GM21526 (cell line): ENCODE results near the gene FBXO31.
"Not testable (repeated sequence)": the region's sequence is repeated elsewhere in the genome, so short reads cannot be mapped to it uniquely, and the experiment has no call there.

Experiments
- ATAC-seq: cut with Tn5 transposase; IDR thresholded peaks from one replicate; pipeline ENCODE4 v1.9.1; 2021; ENCODE audit warnings: moderate library complexity; ENCODE audit not compliant: unreplicated experiment, low FRiP score

FBXO31 gene

DNA sequence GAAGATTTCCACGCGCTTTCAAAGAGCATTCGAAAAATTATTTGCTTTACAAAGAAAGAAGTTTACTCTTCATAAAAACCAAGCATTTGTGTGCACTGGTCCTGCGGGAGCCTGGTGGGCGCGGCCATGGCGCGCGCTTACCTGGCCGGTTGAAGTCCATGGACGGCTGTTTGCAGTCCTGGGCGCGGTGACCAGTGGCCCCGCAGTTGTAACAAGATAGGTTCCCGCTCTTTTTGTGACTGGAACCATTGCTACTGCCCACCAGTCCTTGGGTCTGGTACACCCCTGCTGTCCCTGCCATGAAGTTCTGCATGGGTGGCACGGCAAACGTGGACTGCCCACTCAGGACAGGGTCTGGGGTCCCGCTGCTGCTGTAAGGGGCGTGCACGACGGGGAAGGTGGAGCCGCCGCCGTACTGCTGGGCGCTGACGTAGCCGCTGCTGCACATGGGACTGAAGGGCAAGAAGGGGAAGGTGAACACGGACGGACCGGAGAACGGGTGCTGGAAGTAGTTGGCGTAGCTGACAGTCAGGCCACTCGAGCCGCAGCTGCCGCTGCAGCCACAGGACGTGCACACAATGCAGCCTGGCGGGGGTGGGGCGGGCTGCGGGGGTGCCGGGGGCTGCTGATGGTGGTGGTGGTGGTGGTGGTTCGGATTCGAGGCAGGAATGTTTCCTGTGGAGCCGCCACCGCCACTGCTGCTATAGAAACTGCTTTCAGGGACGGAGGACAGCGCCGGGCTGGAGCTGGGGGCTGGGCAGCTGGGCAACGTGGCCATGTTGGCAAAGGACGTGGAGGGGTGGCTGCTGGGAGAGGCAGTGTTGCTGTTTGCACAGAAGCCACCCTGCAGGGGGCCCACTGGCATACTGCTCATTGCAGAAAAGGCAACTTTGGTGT, 28.0 kb upstream of the FBXO31 start:
- no peak for ATAC-seq

DNA sequence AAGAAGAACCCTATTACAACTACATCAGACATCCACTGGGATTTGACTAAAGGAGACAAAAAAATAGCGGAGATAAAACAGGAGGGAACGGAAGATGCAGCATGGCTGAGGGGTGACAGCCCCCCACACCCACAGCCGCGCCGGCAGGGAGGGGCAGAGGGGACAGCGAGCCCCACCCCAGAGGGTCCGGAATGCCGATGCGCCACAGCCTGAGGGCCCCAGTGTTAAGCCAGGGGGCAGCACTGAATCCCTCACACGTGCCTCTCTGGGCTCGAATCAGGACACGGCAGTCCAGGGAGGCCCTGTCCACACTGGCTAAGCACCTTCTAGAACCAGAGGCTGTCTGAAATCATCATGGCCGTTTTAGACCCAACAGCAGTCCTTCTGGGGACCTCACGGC, 27.4 kb upstream of the FBXO31 start:
- no peak for ATAC-seq

- ATAC-seq = no peak
Observed at GRCh38 chr16:87410530-87410929, 27.0 kb upstream of the FBXO31 start.

DNA sequence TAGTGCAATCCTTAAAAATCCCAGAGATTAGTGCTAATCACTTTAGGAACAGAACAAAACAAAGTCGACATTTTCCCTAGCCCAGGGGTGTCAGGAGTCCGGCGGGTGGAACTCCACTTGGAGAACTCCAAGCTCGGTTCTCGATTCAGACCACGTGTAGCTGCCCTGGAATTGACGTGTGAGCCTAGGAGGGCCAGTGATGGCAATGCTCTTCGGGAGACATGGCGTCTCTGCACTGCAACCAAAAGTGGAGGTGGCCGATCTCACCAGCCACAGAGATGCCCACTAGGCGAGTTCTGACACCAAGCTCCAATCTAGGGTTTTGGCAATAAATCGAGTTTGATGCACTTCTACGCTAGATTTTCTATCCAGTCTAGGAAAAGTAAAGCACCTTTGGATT, 26.2 kb upstream of the FBXO31 start:
- ATAC-seq = no peak

DNA sequence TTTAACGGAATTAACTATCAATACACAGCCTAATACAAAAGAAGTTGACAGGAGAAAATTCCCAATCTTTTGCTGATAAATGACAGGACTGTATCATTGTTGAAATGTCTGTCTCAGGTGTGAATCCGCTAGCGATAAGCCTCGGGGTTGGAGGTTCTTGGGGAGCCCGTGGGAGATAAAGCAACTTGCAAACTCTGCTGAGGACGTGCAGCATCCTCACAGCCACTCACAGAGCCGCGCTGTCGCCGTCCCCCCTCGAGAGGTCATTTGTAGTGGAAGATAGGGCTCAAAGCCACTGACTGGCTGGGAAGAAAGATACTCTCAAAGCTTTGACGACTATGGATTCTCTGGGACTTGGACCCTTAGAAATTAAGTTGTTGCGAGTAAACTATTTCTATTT, 25.6 kb upstream of the FBXO31 start:
- ATAC-seq = no peak

- ATAC-seq = no peak
Observed at GRCh38 chr16:87407511-87408112, 24.0 kb upstream of the FBXO31 start.

DNA sequence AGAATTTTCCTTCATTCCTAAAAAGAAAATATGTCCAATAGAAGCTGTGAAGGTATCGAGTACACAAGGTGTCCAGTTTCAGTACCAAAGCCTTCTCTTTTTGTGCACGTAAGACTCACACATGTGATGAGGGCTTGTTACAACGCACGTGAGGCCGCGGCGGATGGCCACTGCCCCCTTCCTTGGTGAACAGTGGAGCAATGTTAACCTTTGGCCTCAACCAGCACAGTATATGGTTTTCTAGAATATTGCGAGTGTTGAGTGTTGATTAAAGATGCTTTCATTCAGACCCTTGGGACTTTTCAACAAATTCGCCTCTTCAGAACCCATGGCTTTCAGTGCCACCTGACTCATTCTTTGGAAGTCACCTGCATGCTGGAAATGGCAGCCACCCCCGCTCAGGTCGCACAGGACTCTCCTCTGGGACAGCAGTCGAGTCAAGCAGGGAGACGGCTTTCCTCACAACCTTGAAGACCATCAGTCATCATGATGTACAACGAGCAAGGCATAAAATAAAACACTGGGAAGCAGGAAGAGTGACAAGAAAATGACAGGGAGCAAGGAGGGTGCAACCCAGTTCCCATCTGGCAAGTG, 23.0 kb upstream of the FBXO31 start:
- no peak for ATAC-seq

DNA sequence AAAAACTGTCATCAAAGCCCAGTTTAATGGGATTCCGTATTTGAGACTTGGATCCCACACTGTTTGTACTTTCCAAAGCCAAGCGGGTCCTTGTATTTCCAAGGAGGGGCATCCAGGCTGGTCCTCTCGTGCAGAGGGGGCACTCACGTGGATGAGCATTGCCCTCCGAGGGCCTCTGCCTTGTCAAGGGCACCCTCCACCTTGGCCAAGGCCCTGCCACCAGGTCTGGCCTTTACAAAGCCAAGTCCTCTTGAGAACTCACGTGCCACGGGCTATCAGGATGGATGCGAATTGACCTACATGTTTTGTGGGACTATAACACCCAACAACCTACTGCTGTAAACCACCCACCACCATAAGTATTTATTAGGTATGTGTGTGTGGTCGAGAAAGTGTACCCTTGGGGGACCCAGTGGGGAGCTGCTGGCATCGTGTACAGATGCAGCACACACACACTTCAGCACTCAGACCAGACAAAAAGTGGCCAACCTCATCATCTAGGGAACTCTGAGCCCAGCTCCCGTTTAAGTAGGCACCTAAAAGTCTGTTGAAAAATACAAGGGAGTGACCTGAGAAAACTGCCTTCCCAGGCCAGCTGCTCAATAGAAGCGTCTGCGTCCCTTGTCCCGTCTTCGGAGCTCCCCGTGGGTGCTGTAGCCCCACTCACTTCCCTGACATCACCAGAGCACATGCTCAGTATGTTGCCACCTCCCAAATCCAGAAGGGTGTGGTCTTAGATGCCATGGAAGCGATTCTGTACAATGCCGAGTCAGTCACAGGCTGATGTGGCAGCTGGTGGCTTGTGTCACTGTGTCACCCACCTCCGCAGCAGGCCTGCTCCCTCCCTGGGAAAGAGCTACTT, 21.4 kb upstream of the FBXO31 start:
- ATAC-seq = no peak

GRCh38 chr16:87395181-87395842, 11.7 kb upstream of the FBXO31 start:
- ATAC-seq = no peak

DNA sequence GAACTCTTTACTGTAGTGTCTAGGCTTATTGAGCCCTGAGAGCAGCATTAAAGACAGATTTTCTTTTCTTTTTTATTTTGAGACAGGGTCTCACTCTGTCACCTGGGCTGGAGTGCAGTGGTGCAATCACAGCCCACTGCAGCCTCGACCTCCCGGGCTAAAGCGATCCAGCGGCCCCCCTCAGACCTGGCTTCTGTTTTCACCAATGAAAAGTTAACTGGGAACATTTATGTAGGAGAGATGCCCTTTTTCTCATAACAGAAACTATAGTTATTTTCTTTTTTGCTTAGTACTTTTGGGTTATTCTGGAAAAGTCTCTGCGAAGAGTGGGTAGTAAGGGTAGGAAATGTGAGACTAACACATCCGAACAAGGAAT, 10.1 kb upstream of the FBXO31 start:
- no peak for ATAC-seq

GRCh38 chr16:87392821-87393679, 9.5 kb upstream of the FBXO31 start:
- ATAC-seq = no peak

DNA sequence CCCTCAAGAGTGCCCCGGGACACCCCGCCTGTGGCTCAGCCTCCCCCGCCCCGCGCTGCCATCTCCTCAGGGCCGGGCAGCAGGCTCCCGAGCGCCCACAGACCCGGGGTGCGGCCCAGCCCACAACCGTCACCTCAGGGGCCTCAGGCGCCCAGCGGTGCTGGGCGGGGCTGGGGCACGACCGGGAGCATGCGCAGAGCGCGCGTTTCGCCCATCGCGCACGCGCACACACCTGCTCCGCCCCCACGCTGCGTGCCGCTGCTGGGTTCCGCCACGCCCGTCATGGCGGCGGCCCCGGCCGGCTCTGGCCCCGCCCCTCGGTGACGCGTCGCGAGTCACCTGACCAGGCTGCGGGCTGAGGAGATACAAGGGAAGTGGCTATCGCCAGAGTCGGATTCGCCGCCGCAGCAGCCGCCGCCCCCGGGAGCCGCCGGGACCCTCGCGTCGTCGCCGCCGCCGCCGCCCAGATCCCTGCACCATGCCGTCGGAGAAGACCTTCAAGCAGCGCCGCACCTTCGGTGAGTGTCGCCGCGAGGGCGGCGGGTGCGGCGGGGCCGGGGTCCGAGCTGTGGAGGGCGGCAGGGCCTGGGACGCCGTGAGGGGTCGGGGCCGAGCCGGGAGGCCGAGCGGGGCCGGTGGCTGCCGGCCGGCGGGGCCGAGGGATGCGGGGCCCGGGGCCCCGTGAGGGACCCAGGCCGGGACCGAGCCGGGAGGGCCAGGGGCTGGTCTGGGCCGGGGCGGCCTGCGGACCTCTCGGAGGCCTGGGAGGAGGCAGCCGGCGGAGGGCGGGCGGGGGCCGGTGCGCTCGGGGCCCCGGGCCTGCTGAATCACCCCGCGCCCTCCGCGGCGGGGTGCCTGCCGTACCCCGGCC, 8.6 kb upstream of the FBXO31 start, which contains the start of gene MAP1LC3B:
Gene MAP1LC3B (plus strand): TSS at position 387 of the 871 bp plus-strand sequence. CDS start 92 bp downstream, at position 479.
- ATAC-seq = peak; percentile 59

GRCh38 chr16:87391324-87391949, 7.9 kb upstream of the FBXO31 start:
- ATAC-seq = no peak

GRCh38 chr16:87390641-87391323, 7.2 kb upstream of the FBXO31 start:
- no peak for ATAC-seq

GRCh38 chr16:87389914-87390313, 6.3 kb upstream of the FBXO31 start:
- not testable (repeated sequence) for ATAC-seq

DNA sequence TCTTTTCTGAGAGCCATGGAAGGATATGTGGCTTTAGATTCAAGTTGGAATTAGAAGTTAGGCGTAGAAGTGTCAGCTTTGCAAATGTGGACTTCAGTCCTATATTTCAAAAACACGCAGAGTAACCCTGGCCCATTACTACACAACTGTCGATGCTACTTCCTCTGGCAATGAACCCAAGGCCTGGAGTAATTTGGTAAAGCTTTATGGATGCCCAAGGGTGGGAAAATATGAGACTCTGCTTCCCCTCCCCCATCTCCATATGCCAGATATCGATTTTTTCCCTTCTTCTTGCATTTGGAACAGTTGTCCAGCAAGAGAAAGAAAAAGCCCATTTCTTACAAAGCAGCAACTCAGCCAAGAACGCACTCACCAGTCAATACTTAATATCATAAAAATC, 5.7 kb upstream of the FBXO31 start:
- ATAC-seq = no peak

GRCh38 chr16:87388818-87389134, 5.2 kb upstream of the FBXO31 start:
- no peak for ATAC-seq
